G401 (cell line): ENCODE data around the gene INTS4. TPM values are rescaled to one million over a fixed set of nuclear protein-coding genes. Genes with fewer than 3 reads are reported as not detected.
A peak's percentile ranks its signal among the peaks of the same experiment; 100 is the strongest.
"Not testable (repeated sequence)": the region's sequence is repeated elsewhere in the genome, so short reads cannot be mapped to it uniquely, and the experiment has no call there.

ENCODE experiments used
- DNase-seq: peaks from one replicate; pipeline ENCODE4 v3.0.0-alpha.2; 2015; ENCODE audit warnings: low spot score
- in situ Hi-C: cut with HindIII; loops from 2 replicates; pipeline ENCODE4 v1.10.0; 2016; ENCODE audit warnings: low sequenced_read_pairs, mixed read lengths
- total RNA-seq: library from RNA; depleted of rRNA; stranded (reverse); fragments of >200 nt; shearing (Covaris generic); gene quantifications from 2 replicates; pipeline ENCODE4 v1.2.3, GENCODE V29; 2014

The INTS4 gene
- total RNA-seq, 1 experiment from 2014 or later = 23.0 TPM

- no peak for DNase-seq
- in situ Hi-C loops = no loop called here
Observed at GRCh38 chr11:78025378-78025777, 30.9 kb upstream of the INTS4 start.

- in situ Hi-C loops = no loop called here
- no peak for DNase-seq
Observed at GRCh38 chr11:78023426-78023825, 29.0 kb upstream of the INTS4 start.

GRCh38 chr11:78022397-78023396 is 28.2 kb upstream of the INTS4 start, which contains the start of gene KCTD14:
Gene KCTD14, minus strand, starts transcription at chr11:78023276. Its CDS starts 27 bp downstream, at chr11:78023249.
- DNase-seq = peak; percentile 94
- in situ Hi-C loops = no loop called here

- in situ Hi-C loops = no loop called here
- DNase-seq = no peak
Observed at GRCh38 chr11:78021611-78022010, 27.1 kb upstream of the INTS4 start.

- DNase-seq = peak; percentile 8
- in situ Hi-C loops = no loop called here
Observed at GRCh38 chr11:78020246-78020645, 25.8 kb upstream of the INTS4 start.

GRCh38 chr11:78019808-78020207 is 25.3 kb upstream of the INTS4 start:
- in situ Hi-C loops = no loop called here
- no peak for DNase-seq

GRCh38 chr11:78015878-78016277 is 21.4 kb upstream of the INTS4 start:
- no peak for DNase-seq
- in situ Hi-C loops = no loop called here

- in situ Hi-C loops, DNase-seq: not testable (repeated sequence)
Observed at GRCh38 chr11:78014937-78015520, 20.6 kb upstream of the INTS4 start.

- no peak for DNase-seq
- in situ Hi-C loops = no loop called here
Observed at GRCh38 chr11:78011301-78011700, 16.8 kb upstream of the INTS4 start.

- in situ Hi-C loops = no loop called here
- DNase-seq = no peak
Observed at GRCh38 chr11:78010755-78011154, 16.3 kb upstream of the INTS4 start.

GRCh38 chr11:78010304-78010703 is 15.8 kb upstream of the INTS4 start:
- no peak for DNase-seq
- in situ Hi-C loops = no loop called here

GRCh38 chr11:78009062-78009461 is 14.6 kb upstream of the INTS4 start:
- in situ Hi-C loops = no loop called here
- DNase-seq = no peak

- peak; percentile 73 for DNase-seq
- in situ Hi-C loops = no loop called here
Observed at GRCh38 chr11:78000193-78000592, 5.7 kb upstream of the INTS4 start.

GRCh38 chr11:77999446-78000030 is 5.1 kb upstream of the INTS4 start:
- no peak for DNase-seq
- in situ Hi-C loops = no loop called here

- in situ Hi-C loops = no loop called here
- no peak for DNase-seq
Observed at GRCh38 chr11:77993902-77994301, 566 bp downstream of the INTS4 start.

GRCh38 chr11:77990981-77991380 is 3.5 kb downstream of the INTS4 start:
- no peak for DNase-seq
- in situ Hi-C loops = no loop called here

- in situ Hi-C loops, DNase-seq: not testable (repeated sequence)
Observed at GRCh38 chr11:77986456-77986855, 8.0 kb downstream of the INTS4 start.

- in situ Hi-C loops = no loop called here
- no peak for DNase-seq
Observed at GRCh38 chr11:77981346-77981947, 13.0 kb downstream of the INTS4 start.

- in situ Hi-C loops = no loop called here
- DNase-seq = no peak
Observed at GRCh38 chr11:77968337-77968736, 26.1 kb downstream of the INTS4 start.

GRCh38 chr11:77967753-77968152 is 26.7 kb downstream of the INTS4 start:
- in situ Hi-C loops = no loop called here
- no peak for DNase-seq
